ENCODE results near the gene PDHX.

PDHX gene

DNA sequence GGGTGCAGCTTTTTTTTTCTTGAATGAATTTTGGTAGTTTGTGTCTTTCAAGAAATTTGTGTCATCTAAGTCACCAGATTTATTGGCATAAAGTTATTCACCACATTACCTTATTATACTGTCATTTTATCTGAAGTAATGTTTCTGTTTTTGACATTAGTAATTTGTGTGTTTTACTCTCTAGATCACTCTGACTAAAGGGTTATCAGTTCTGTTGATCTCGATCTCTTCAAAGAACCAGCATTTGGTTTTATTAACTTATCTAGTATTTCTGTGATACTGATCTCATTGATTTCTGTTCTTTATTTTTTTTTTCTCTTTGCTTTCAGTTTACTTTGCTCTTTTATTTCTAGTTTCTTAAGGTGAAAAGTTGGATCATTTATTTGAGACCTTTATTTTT lies 55.5 kb downstream of the PDHX start:
- 0 out of 2 replicates have a peak, but pooled peaks cover 5% of the 10 kb centered on the region for H3K9me3 ChIP-seq (ENCODE audit: insufficient read depth, low read depth, low read length)
- peaks cover 7% of the 10 kb centered on the region for H3K4me1 ChIP-seq (ENCODE audit: insufficient read depth, low read length, poor library complexity, severe bottlenecking)
- TF ChIP-seq, protein P1, sequence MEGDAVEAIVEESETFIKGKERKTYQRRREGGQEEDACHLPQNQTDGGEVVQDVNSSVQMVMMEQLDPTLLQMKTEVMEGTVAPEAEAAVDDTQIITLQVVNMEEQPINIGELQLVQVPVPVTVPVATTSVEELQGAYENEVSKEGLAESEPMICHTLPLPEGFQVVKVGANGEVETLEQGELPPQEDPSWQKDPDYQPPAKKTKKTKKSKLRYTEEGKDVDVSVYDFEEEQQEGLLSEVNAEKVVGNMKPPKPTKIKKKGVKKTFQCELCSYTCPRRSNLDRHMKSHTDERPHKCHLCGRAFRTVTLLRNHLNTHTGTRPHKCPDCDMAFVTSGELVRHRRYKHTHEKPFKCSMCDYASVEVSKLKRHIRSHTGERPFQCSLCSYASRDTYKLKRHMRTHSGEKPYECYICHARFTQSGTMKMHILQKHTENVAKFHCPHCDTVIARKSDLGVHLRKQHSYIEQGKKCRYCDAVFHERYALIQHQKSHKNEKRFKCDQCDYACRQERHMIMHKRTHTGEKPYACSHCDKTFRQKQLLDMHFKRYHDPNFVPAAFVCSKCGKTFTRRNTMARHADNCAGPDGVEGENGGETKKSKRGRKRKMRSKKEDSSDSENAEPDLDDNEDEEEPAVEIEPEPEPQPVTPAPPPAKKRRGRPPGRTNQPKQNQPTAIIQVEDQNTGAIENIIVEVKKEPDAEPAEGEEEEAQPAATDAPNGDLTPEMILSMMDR (conservative IDR thresholded peaks at IDR 0.05; ENCODE audit: low read length) = no peak
- TF ChIP-seq EZH2phosphoT487 (IDR thresholded peaks at IDR 0.05; ENCODE audit: borderline replicate concordance) = no peak
- H3K79me2 ChIP-seq (ENCODE audit: insufficient read depth, low read length) = no peaks in the 10 kb centered on the region
- H3K4me3 ChIP-seq (ENCODE audit: low read length, poor library complexity, severe bottlenecking) = no peak overlapping the region
- no peaks in the 10 kb centered on the region for H3K27me3 ChIP-seq (ENCODE audit: insufficient read depth, low read length, poor library complexity, severe bottlenecking)
- H3K9me2 ChIP-seq (replicated peaks; ENCODE audit: low read depth, low read length) = no peaks in the 10 kb centered on the region
- no peak overlapping the region for H3K9ac ChIP-seq (ENCODE audit: low read depth, low read length, poor library complexity, severe bottlenecking)
- H3F3A ChIP-seq (ENCODE audit: low read depth) = no peaks in the 10 kb centered on the region; the same call in 1 of the 2 replicates
- peaks cover 75% of the 10 kb centered on the region for H3K36me3 ChIP-seq (ENCODE audit: insufficient read depth, low read length)
- no peaks in the 10 kb centered on the region for H4K20me1 ChIP-seq (ENCODE audit: insufficient read depth, low read length, poor library complexity, severe bottlenecking)
- no peak overlapping the region for H3K4me2 ChIP-seq (ENCODE audit: low read depth, low read length, poor library complexity, severe bottlenecking)
- no peak overlapping the region for H2AFZ ChIP-seq (ENCODE audit: low read length)

DNA sequence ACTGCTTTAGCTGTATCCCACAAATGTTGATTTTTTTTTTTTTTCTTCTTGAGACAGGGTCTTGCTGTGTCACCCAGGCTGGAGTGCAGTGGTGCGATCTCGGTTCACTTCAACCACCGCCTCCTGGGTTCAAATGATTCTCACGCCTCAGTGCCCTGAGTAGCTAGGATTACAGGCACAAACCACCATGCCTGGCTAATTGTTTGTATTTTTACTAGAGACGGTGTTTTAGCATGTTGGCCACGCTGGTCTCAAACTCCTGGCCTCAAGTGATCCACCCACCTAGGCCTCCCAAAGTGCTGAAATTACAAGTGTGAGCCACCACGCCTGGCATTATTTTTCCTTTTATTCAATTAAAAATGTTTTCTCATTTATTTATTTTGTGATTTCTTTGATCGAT lies 55.9 kb downstream of the PDHX start:
- H4K20me1 ChIP-seq (ENCODE audit: insufficient read depth, low read length, poor library complexity, severe bottlenecking) = no peaks in the 10 kb centered on the region
- H3K9me2 ChIP-seq (replicated peaks; ENCODE audit: low read depth, low read length) = no peaks in the 10 kb centered on the region
- H3K4me3 ChIP-seq (ENCODE audit: low read length, poor library complexity, severe bottlenecking) = no peak overlapping the region
- H3K4me1 ChIP-seq (ENCODE audit: insufficient read depth, low read length, poor library complexity, severe bottlenecking) = peaks cover 11% of the 10 kb centered on the region
- peaks cover 70% of the 10 kb centered on the region for H3K36me3 ChIP-seq (ENCODE audit: insufficient read depth, low read length)
- no peaks in the 10 kb centered on the region for H3K27me3 ChIP-seq (ENCODE audit: insufficient read depth, low read length, poor library complexity, severe bottlenecking)
- H2AFZ ChIP-seq (ENCODE audit: low read length) = no peak overlapping the region
- TF ChIP-seq, protein P1 (conservative IDR thresholded peaks at IDR 0.05; ENCODE audit: low read length) = no peak
- no peak for TF ChIP-seq EZH2phosphoT487 (IDR thresholded peaks at IDR 0.05; ENCODE audit: borderline replicate concordance)
- no peak overlapping the region for H3K4me2 ChIP-seq (ENCODE audit: low read depth, low read length, poor library complexity, severe bottlenecking)
- H3F3A ChIP-seq (ENCODE audit: low read depth) = no peaks in the 10 kb centered on the region; the same call in 1 of the 2 replicates
- H3K9me3 ChIP-seq (ENCODE audit: insufficient read depth, low read depth, low read length) = 0 out of 2 replicates have a peak, but pooled peaks cover 5% of the 10 kb centered on the region
- no peaks in the 10 kb centered on the region for H3K79me2 ChIP-seq (ENCODE audit: insufficient read depth, low read length)
- no peak overlapping the region for H3K9ac ChIP-seq (ENCODE audit: low read depth, low read length, poor library complexity, severe bottlenecking)

DNA sequence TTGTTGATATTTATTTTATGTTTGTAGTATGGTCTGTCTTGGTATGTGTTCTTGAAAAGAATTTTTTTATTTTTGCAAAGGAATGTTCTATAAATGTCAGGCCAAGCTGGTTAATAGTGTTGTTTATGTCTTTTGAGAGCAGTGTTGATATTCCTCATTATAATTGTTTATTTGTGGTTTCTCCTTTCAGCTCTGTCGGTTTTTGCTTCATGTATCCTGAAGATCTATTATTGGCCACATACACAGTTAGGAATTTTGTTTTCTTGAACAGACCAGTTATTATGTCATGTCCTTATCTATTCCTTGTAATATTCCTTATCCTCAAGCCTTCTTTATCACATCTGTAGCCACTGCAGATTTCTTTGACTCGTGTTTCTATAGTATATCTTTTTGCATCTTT lies 56.5 kb downstream of the PDHX start:
- Histone ChIP-seq H3K36me3 (ENCODE audit: insufficient read depth, low read length) (peaks cover 65% of the 10 kb centered on the region), H3K9me2 (replicated peaks; ENCODE audit: low read depth, low read length) (no peaks in the 10 kb centered on the region), H3K4me1 (ENCODE audit: insufficient read depth, low read length, poor library complexity, severe bottlenecking) (peaks cover 16% of the 10 kb centered on the region), H3K4me2 (ENCODE audit: low read depth, low read length, poor library complexity, severe bottlenecking) (no peak overlapping the region), H3K4me3 (ENCODE audit: low read length, poor library complexity, severe bottlenecking) (no peak overlapping the region), H3K9ac (ENCODE audit: low read depth, low read length, poor library complexity, severe bottlenecking) (no peak overlapping the region), H3K27me3 (ENCODE audit: insufficient read depth, low read length, poor library complexity, severe bottlenecking) (no peaks in the 10 kb centered on the region), H2AFZ (ENCODE audit: low read length) (no peak overlapping the region), H3K9me3 (ENCODE audit: insufficient read depth, low read depth, low read length) (0 out of 2 replicates have a peak, but pooled peaks cover 5% of the 10 kb centered on the region), H3F3A (ENCODE audit: low read depth) (no peaks in the 10 kb centered on the region; the same call in 1 of the 2 replicates), H3K79me2 (ENCODE audit: insufficient read depth, low read length) (no peaks in the 10 kb centered on the region), H4K20me1 (ENCODE audit: insufficient read depth, low read length, poor library complexity, severe bottlenecking) (no peaks in the 10 kb centered on the region)
- TF ChIP-seq, protein P1 (conservative IDR thresholded peaks at IDR 0.05; ENCODE audit: low read length) = no peak
- TF ChIP-seq EZH2phosphoT487 (IDR thresholded peaks at IDR 0.05; ENCODE audit: borderline replicate concordance) = no peak

Measured in Loucy (cell line).